ENCODE results near the gene BICRA. TPM values are rescaled to one million over a fixed set of nuclear protein-coding genes. Genes with fewer than 3 reads are reported as not detected.

Gene BICRA
- total RNA-seq, 1 experiment from 2014 or later, result 29.3 TPM

DNA sequence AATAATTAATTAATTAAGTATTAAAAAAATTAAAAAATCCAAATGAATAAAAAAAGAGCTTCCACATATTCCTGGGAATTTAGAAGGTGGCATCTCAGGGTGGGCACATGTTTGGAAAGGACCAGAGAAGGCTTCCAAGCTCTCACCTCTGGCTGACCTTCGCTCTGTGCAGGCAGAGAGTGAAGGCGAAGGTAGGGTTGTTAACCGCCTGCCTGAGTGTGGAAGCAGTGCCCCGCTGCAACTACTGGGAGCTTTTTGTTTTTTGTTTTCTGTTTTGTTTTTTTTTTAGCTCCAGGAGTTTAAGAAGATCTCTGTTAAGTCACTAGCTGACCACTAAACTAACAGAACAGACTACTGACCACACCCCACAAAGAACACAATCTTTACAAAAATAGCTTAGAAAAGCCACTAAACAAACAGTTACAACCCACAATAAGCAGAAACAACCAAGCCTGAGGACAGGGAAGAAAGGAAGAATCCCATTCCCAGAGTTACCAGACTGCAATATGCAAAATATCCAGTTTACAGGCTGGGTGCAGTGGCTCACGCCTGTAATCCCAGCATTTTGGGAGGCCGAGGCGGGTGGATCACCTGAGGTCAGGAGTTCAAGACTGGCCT, 47.4 kb upstream of the BICRA start:
- H4K20me1 ChIP-seq (ENCODE audit: control insufficient read depth, insufficient read depth, insufficient read length), result no peaks in the 10 kb centered on the region
- H3K56ac ChIP-seq (ENCODE audit: insufficient read length, low read depth, low read length), result no peak overlapping the region
- Mint-ChIP-seq H3K9me3 (no peaks in the 10 kb centered on the region), H3K36me3 (ENCODE audit: insufficient read depth in 1 of 3, low read depth in 3 of 3) (no peaks in the 10 kb centered on the region), H3K4me1 (peaks cover 9 to 13% of the 10 kb centered on the region in 2 experiments), H3K27ac (peak overlapping the region; percentile 27 to 86 (median 59); a peak in 3 of 7 replicates), H3K4me3 (no peak overlapping the region), H3K27me3 (ENCODE audit: low read depth) (no peaks in the 10 kb centered on the region)
- TF ChIP-seq CTCF (conservative IDR thresholded peaks at IDR 0.05), result no peak
- no CpG with 5 or more reads among the region's 7 CpGs for WGBS (ENCODE audit: extremely low coverage, insufficient read length, low lambda C conversion rate)
- no peaks in the 10 kb centered on the region for H3K79me1 ChIP-seq (ENCODE audit: insufficient read depth, low read depth, low read length, poor library complexity, severe bottlenecking)
- H4K91ac ChIP-seq (ENCODE audit: insufficient read length, low read depth, low read length), result no peak overlapping the region
- H3K4ac ChIP-seq (ENCODE audit: low read depth, low read length), result no peak overlapping the region
- H4K5ac ChIP-seq (ENCODE audit: insufficient read length, low read depth, low read length), result no peak overlapping the region
- no peak overlapping the region for H3K14ac ChIP-seq (ENCODE audit: insufficient read depth, low read length)
- no peak overlapping the region for H3K23ac ChIP-seq (ENCODE audit: insufficient read length, low read depth, low read length)
- no peaks in the 10 kb centered on the region for H3K23me2 ChIP-seq (ENCODE audit: insufficient read length, low read depth, low read length, poor library complexity, severe bottlenecking)
- H2BK12ac ChIP-seq (ENCODE audit: insufficient read length, low read depth, low read length), result no peak overlapping the region
- no peak overlapping the region for H2BK15ac ChIP-seq (ENCODE audit: low read depth, low read length)
- 0 out of 2 replicates have a peak, but pooled peaks cover 3% of the 10 kb centered on the region for H3K4me1 ChIP-seq (ENCODE audit: insufficient read depth, low read length)
- H2AK5ac ChIP-seq (ENCODE audit: insufficient read length, low read length), result no peak overlapping the region
- no peak overlapping the region for H2BK5ac ChIP-seq (ENCODE audit: insufficient read length, low read length)
- H3T11ph ChIP-seq (ENCODE audit: low read length), result no peak overlapping the region
- H2AFZ ChIP-seq (ENCODE audit: low read length), result no peak overlapping the region
- DNase-seq, result no peak
- H4K8ac ChIP-seq (replicated peaks; ENCODE audit: insufficient read length, low read depth, low read length), result no peak overlapping the region
- no peaks in the 10 kb centered on the region for H3K27me3 ChIP-seq (ENCODE audit: insufficient read depth, low read length)
- H2BK20ac ChIP-seq (ENCODE audit: low read depth, low read length, poor library complexity, severe bottlenecking), result no peak overlapping the region
- H2BK120ac ChIP-seq (ENCODE audit: low read depth, low read length, poor library complexity, severe bottlenecking), result no peak overlapping the region
- no peak overlapping the region for H3K4me2 ChIP-seq (ENCODE audit: insufficient read depth, insufficient read length, low read length)
- no peak overlapping the region for H3K9ac ChIP-seq (ENCODE audit: extremely low read depth, insufficient read length, low read length)
- H3K18ac ChIP-seq (ENCODE audit: insufficient read length, low read depth, low read length), result no peak overlapping the region
- no peaks in the 10 kb centered on the region for H3K9me3 ChIP-seq (ENCODE audit: control insufficient read depth, low read depth, low read length)
- H3K79me2 ChIP-seq (ENCODE audit: insufficient read depth, low read length), result no peaks in the 10 kb centered on the region
- H3K27ac ChIP-seq (ENCODE audit: insufficient read length, low read depth, low read length), result no peak overlapping the region

Measured in H9 (cell line).